Measurements from ENCODE around the gene DOHH.

The DOHH gene

GRCh38 chr19:3539756-3540118 is 39.3 kb upstream of the DOHH start:
- no peak overlapping the region for H3K4me3 ChIP-seq (ENCODE audit: low read depth, low read length)
- peaks cover 43% of the 10 kb centered on the region for H3K36me3 ChIP-seq
- H3K27ac ChIP-seq, result no peak overlapping the region
- H3K27me3 ChIP-seq (ENCODE audit: insufficient read depth, low read depth, severe bottlenecking), result no peaks in the 10 kb centered on the region
- no peaks in the 10 kb centered on the region for H3K9me3 ChIP-seq (ENCODE audit: severe bottlenecking)
- TF ChIP-seq CTCF (IDR thresholded peaks at IDR 0.05; ENCODE audit: low read depth, low read length), result no peak
- no peak for DNase-seq

- TF ChIP-seq CTCF (IDR thresholded peaks at IDR 0.05; ENCODE audit: low read depth, low read length), result no peak
- peaks cover 44% of the 10 kb centered on the region for H3K36me3 ChIP-seq
- no peak for DNase-seq
- H3K9me3 ChIP-seq (ENCODE audit: severe bottlenecking), result no peaks in the 10 kb centered on the region
- H3K27me3 ChIP-seq (ENCODE audit: insufficient read depth, low read depth, severe bottlenecking), result no peaks in the 10 kb centered on the region
- no peak within 1 kb of the TSS for H3K27ac ChIP-seq
- no peak within 1 kb of the TSS for H3K4me3 ChIP-seq (ENCODE audit: low read depth, low read length)
These were observed 38.7 kb upstream of the DOHH start, which contains the start of gene TEKTIP1 for GRCh38 chr19:3538965-3539755. TEKTIP1 (plus strand) TSS chr19:3539174; CDS start chr19:3539178, 4 bp downstream.

GRCh38 chr19:3538258-3538929 is 37.9 kb upstream of the DOHH start:
- Histone ChIP-seq H3K27ac (no peak overlapping the region), H3K27me3 (ENCODE audit: insufficient read depth, low read depth, severe bottlenecking) (no peaks in the 10 kb centered on the region), H3K9me3 (ENCODE audit: severe bottlenecking) (no peaks in the 10 kb centered on the region), H3K36me3 (peaks cover 49% of the 10 kb centered on the region), H3K4me3 (ENCODE audit: low read depth, low read length) (no peak overlapping the region)
- DNase-seq, result no peak
- no peak for TF ChIP-seq CTCF (IDR thresholded peaks at IDR 0.05; ENCODE audit: low read depth, low read length)

DNA sequence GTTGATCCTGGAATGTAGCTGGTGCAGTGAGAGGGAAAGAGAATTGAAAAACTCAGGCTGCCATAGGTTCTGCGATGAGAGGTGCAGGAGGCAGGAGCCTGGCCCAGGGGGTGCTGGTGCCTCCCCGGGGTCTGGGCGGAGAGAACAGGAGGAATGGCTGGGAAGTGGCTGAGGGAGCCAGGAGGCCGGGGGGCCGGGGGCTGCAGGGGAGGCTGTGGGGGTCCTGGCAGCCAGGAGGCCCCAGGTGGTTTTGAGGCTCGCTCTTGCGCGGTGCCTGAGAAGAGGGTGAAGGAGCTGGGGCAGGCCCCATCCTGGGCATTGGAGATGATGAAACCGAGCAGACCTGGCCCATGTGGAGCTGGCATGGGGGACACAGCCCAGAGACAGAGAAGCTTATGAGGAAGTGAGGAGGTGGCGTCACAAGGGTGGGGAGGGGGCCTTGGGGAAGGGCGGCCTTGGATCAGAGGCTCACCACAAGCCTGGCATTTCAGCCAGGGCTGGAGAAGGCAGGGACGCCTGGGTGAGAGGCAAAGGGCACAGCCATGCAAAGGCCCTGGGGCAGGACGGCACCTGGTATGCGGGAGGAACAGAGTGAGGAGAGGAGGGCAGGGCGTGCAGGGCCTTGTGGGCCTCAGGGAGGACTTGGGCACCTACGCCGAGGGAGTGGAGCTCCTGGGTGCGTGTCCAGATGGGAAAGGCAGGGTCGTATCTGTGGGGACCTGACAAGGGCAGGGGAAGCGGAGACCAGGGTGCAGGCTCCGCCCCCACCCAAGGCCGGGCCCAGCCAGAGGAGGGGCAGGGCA is 37.2 kb upstream of the DOHH start:
- Histone ChIP-seq H3K9me3 (ENCODE audit: severe bottlenecking) (no peaks in the 10 kb centered on the region), H3K27me3 (ENCODE audit: insufficient read depth, low read depth, severe bottlenecking) (no peaks in the 10 kb centered on the region), H3K27ac (no peak overlapping the region), H3K36me3 (peaks cover 57% of the 10 kb centered on the region), H3K4me3 (ENCODE audit: low read depth, low read length) (no peak overlapping the region)
- no peak for TF ChIP-seq CTCF (IDR thresholded peaks at IDR 0.05; ENCODE audit: low read depth, low read length)
- DNase-seq, result no peak

- no peak for DNase-seq
- Histone ChIP-seq H3K36me3 (peaks cover 62% of the 10 kb centered on the region), H3K9me3 (ENCODE audit: severe bottlenecking) (no peaks in the 10 kb centered on the region), H3K4me3 (ENCODE audit: low read depth, low read length) (no peak overlapping the region), H3K27me3 (ENCODE audit: insufficient read depth, low read depth, severe bottlenecking) (no peaks in the 10 kb centered on the region), H3K27ac (no peak overlapping the region)
- no peak for TF ChIP-seq CTCF (IDR thresholded peaks at IDR 0.05; ENCODE audit: low read depth, low read length)
These were observed 36.6 kb upstream of the DOHH start for GRCh38 chr19:3537101-3537437.
